Heart left ventricle (tissue), 16 donors: Measurements from ENCODE around the gene PI4KA. TPM values are rescaled to one million over a fixed set of nuclear protein-coding genes. Genes with fewer than 3 reads are reported as not detected.

Source experiments
- ATAC-seq, 4 donors: fragments of 200-7000 bp; cut with Tn5 transposase; one replicate each; pipeline ENCODE4 v1.9.1; 2020 to 2022; ENCODE audit warnings: moderate library complexity in 4 of 4, mild to moderate bottlenecking in 3 of 4, moderate number of reproducible peaks in 1 of 4
- DNase-seq, 5 donors: peaks; one replicate each; pipeline ENCODE4 v3.0.0-alpha.2; 2020
- H3K27ac ChIP-seq, 12 donors: fragments of 200-600 bp; sonication (generic) in 4 of 12; one replicate each; pipeline versions ENCODE4 v1.5.0 to v1.8.0; 2016 to 2022; ENCODE audit warnings: mild to moderate bottlenecking in 2 of 12
- H3K27me3 ChIP-seq, 9 donors: fragments of 200-600 bp; sonication (generic) in 2 of 9; one replicate each; pipeline versions ENCODE4 v1.5.1 to v1.8.0; 2016 to 2022; ENCODE audit warnings: mild to moderate bottlenecking in 3 of 9
- H3K36me3 ChIP-seq, 9 donors: fragments of 200-600 bp; sonication (generic) in 2 of 9; one replicate each; pipeline versions ENCODE4 v1.5.0 to v1.8.0; 2018 to 2022; ENCODE audit warnings: mild to moderate bottlenecking in 2 of 9
- H3K4me1 ChIP-seq, 12 donors: fragments of 200-600 bp; sonication (generic) in 4 of 12; one replicate each; pipeline versions ENCODE4 v1.5.0 to v1.8.0; 2016 to 2022; ENCODE audit warnings: mild to moderate bottlenecking in 3 of 12
- H3K4me3 ChIP-seq, 12 donors: fragments of 200-600 bp; sonication (generic) in 4 of 12; one replicate each; pipeline versions ENCODE4 v1.5.0 to v1.8.0; 2017 to 2022; ENCODE audit warnings: mild to moderate bottlenecking in 9 of 12, moderate library complexity in 4 of 12
- H3K9me3 ChIP-seq, 12 donors: fragments of 200-600 bp; sonication (generic) in 4 of 12; one replicate each; pipeline versions ENCODE4 v1.5.0 to v1.8.0; 2016 to 2022; ENCODE audit warnings: mild to moderate bottlenecking in 1 of 12
- CTCF ChIP-seq, 12 donors: fragments of 200-600 bp; sonication (generic) in 4 of 12; IDR thresholded peaks; one replicate each; pipeline versions ENCODE4 v1.5.0 to v1.8.0; 2018 to 2022; ENCODE audit warnings: antibody characterized with exemption in 12 of 12, mild to moderate bottlenecking in 5 of 12
- POLR2A ChIP-seq, 2 donors: fragments of 450-650 bp; IDR thresholded peaks; one replicate each; pipeline ENCODE4 v1.6.1; 2017; ENCODE audit warnings: antibody characterized with exemption in 2 of 2, mild to moderate bottlenecking in 2 of 2, moderate library complexity in 2 of 2
- WGBS, 4 donors: extraction: QIAGEN DNeasy Blood & Tissue Kit in 2 of 4; methylation state at CpG; one replicate each; pipeline versions ENCODE4 v1.1.5 to v1.1.7; 2013 to 2018; 5-methylcytosine and 5-hydroxymethylcytosine counted together
- intact Hi-C, 10 donors: fragments of 100-400 bp; cut with DNase I; formaldehyde crosslinking; loops; one replicate each; pipeline versions ENCODE4 v1.11.1 to v1.14.2; 2022
- polyA plus RNA-seq, 2 donors: library from polyadenylated mRNA; stranded (reverse); fragments of 200-250 nt; gene quantifications; one replicate each; pipeline ENCODE4 v1.2.3, GENCODE V29; 2013
- total RNA-seq, 9 donors: library from RNA; depleted of rRNA in 2 of 9; stranded (reverse); fragments of >200 nt in 2 of 9; fragmentation: NEBNext Ultra II Directional in 3 of 9; extraction: Animal tissue kit (Norgen Biotek cat#: 25700) in 3 of 9; gene quantifications; one replicate each; pipeline versions ENCODE4 v1.1.0 to v1.2.4, GENCODE V29; 2016 to 2023
- donor health status: ischemic (EF 13 %, LVEDD 7.1; RV severe dilation, severe dysfunction).
- donor health status: healthy with polysubstance abuse.
- donor health status: DM: no; HTN: yes; CAD: no.
- donor health status: DM: no; HTN: no; CAD: no.
- donor health status: ischemic (EF 25% LVEDD 6.9; RV normal size, moderate dysfunction).
- donor health status: ischemic (EF 25% LVEDD 5.7; RV mildly dilated, moderate dysfunction).
- donor health status: healthy.
- donor health status: DM: yes; HTN: yes; CAD: no.
- donor health status: ischemic (EF 35%, LVEDD 5.7; RV mildly dilated, moderate dysfunction).
- donor health status: nonischemic (EF 11% LVEDD 7.7; RV severe dilation, severe dysfunction).
- donor health status: DM: yes; HTN: yes; CAD: no.
- donor health status: PGD.
- donor health status: ischemic (EF 29% LVEDD 5.4; RV normal size, mild dysfunction).
- donor health status: nonischemic (EF 23%, LVEDD 6.1; RV moderate dilation, normal function).

The PI4KA gene
- total and polyA plus RNA-seq, 11 donors, result 20.6 to 66.4 (median 46.9) TPM

- no peak overlapping the region for H3K4me3 ChIP-seq
- no peak for ATAC-seq
- no peaks in the 10 kb centered on the region for H3K4me1 ChIP-seq
- H3K27me3 ChIP-seq, result no peaks in the 10 kb centered on the region
- no peak for TF ChIP-seq CTCF (IDR thresholded peaks at IDR 0.05)
- TF ChIP-seq POLR2A (IDR thresholded peaks at IDR 0.05), result no peak
- H3K9me3 ChIP-seq, result no peaks in the 10 kb centered on the region
- DNase-seq, result no peak
- peaks cover 2 to 88% (median 77%) of the 10 kb centered on the region in 9 donors for H3K36me3 ChIP-seq
- WGBS, 4 donors, result 94 to 99% (median 96%) methylated on average over 7 of the region's 7 CpGs
- intact Hi-C loops, result no loop called here
- no peak overlapping the region for H3K27ac ChIP-seq
Observed at GRCh38 chr22:20762233-20762796, 96.3 kb downstream of the PI4KA start.

GRCh38 chr22:20761536-20761935 is 97.1 kb downstream of the PI4KA start:
- DNase-seq, result no peak
- Histone ChIP-seq H3K4me1 (no peaks in the 10 kb centered on the region), H3K36me3 (peaks cover 2 to 91% (median 78%) of the 10 kb centered on the region in 9 donors), H3K27me3 (no peaks in the 10 kb centered on the region), H3K4me3 (no peak overlapping the region), H3K27ac (no peak overlapping the region), H3K9me3 (no peaks in the 10 kb centered on the region)
- TF ChIP-seq CTCF (IDR thresholded peaks at IDR 0.05) (no peak), POLR2A (IDR thresholded peaks at IDR 0.05) (no peak)
- intact Hi-C loops, result no loop called here
- no peak for ATAC-seq
- 78 to 91% (median 85%) methylated on average over 2 of the region's 2 CpGs for WGBS, 4 donors

- DNase-seq, result no peak
- H3K27ac ChIP-seq, result no peak overlapping the region
- no peak overlapping the region for H3K4me3 ChIP-seq
- H3K4me1 ChIP-seq, result no peaks in the 10 kb centered on the region
- WGBS, 4 donors, result 93 to 98% (median 97%) methylated on average over 2 of the region's 2 CpGs
- no peaks in the 10 kb centered on the region for H3K9me3 ChIP-seq
- no peak for ATAC-seq
- intact Hi-C loops, result no loop called here
- H3K27me3 ChIP-seq, result no peaks in the 10 kb centered on the region
- H3K36me3 ChIP-seq, result peaks cover under 1 to 91% (median 77%) of the 10 kb centered on the region in 9 donors
- TF ChIP-seq POLR2A (IDR thresholded peaks at IDR 0.05) (no peak), CTCF (IDR thresholded peaks at IDR 0.05) (no peak)
Observed at GRCh38 chr22:20760084-20760483, 98.5 kb downstream of the PI4KA start.

GRCh38 chr22:20758688-20759087 is 99.9 kb downstream of the PI4KA start:
- ATAC-seq, result peak in 1 of 4 donors; percentile 24
- Histone ChIP-seq H3K27me3 (no peaks in the 10 kb centered on the region), H3K4me3 (no peak overlapping the region), H3K4me1 (no peaks in the 10 kb centered on the region), H3K27ac (no peak overlapping the region), H3K9me3 (no peaks in the 10 kb centered on the region), H3K36me3 (peaks cover 0 to 85% (median 70%) of the 10 kb centered on the region in 9 donors)
- intact Hi-C loops, result no loop called here
- WGBS, 4 donors, result 94 to 100% (median 99%) methylated on average over 2 of the region's 2 CpGs
- TF ChIP-seq CTCF (IDR thresholded peaks at IDR 0.05) (no peak), POLR2A (IDR thresholded peaks at IDR 0.05) (no peak)
- DNase-seq, result no peak
